Measurements from ENCODE around the gene ADPRHL1.

The ADPRHL1 gene

GRCh38 chr13:113432506-113433270 lies 20.6 kb downstream of the ADPRHL1 start:
- no peak for DNase-seq (ENCODE audit: low spot score)

- no peak for DNase-seq (ENCODE audit: low spot score)
Measured at GRCh38 chr13:113431171-113431570, 22.1 kb downstream of the ADPRHL1 start.

GRCh38 chr13:113430378-113431110 lies 22.7 kb downstream of the ADPRHL1 start:
- no peak for DNase-seq (ENCODE audit: low spot score)

DNA sequence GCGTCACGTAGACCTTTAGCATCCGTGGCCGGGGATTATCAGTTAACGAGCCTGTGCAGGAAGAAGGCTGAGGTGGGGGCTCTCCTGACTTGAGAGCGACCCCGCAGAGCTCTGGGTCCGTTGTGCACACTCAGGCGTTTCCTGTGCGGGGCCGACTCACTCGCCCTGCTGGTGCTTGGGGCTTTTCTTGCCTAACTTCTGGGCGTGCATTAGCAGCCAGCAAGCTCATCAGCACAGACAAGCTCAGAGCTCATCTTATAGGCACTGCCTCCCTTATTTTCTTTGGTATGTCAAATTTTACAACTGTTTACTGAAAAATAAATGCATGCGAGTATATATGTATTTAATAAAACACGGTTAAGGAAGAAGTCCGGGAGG lies 23.7 kb downstream of the ADPRHL1 start:
- DNase-seq (ENCODE audit: low spot score) = no peak

DNA sequence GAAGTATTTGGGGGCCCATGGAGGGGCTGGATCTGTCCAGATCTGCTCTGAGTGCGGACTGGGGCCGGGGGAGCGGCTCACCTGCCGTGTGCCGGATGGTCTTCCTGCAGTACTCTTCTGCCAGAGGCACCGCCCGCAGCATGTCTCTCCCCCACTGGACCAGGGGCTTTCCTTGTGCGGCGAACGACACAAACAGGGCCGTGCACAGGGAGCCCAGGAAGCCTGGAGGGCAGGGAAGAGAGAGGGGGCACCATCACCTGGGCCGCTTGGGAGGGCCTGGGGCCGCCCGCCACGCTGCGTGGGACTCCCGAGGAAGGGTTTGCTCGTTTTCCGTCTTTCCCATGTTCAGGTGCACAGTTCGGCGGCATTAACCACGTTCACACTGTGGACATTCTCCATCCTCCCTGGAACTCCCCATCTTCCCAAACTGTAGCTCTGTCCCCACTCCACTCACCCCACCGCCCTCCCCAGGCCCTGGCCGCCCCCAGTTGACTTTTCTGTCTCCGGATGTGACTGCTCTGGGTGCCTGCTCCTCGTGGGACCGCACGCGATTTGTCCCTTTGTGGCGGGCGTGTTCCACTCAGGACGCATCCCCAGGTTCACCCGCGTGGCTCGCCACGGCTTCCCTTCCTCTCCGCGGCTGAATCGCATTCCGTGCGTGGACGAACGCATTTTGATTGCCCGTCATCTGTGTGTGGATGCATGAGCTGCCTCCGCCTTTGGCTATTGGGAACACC lies 24.2 kb downstream of the ADPRHL1 start:
- no peak for DNase-seq (ENCODE audit: low spot score)

DNA sequence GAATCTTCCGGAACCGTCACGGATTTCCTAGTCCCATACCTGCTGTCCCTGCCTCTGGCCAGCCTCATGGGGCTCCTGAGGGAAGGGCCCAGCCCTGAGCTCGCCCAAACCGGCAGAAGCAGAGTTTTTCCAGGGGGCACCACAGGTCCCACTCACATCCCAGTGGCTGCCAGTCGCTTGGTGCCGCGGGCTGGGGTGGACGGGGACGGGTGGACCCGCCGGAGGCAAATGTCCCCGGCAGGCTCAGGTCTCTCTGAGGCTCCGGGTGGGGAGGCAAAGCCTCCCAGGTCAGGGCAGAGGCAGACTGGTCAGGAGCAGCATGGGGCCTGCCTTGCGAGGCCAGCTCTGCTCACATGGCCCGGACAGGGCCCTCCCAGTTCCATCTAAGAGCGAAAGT lies 24.8 kb downstream of the ADPRHL1 start:
- DNase-seq (ENCODE audit: low spot score) = no peak

GRCh38 chr13:113427562-113428468 lies 25.5 kb downstream of the ADPRHL1 start:
- peak; percentile 44 for DNase-seq (ENCODE audit: low spot score)

DNA sequence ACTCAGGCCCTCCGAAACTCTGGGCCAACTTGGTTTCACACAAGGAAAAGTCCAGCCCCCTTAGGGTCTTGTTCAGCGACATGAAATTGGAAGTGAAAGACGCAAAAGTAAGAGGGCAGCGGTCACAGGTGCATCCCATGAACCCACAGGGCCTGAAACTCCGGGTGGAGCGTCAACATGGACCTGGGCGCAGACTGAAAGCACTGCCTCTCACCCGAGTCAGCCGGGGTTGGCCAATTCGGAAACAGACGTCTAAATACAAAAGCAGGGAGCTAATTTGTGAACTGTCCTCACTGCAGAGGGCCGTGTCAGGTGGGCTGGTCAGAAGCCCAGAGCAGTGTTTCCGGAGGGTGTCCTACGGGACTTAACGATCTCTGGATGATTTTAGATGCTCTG lies 26.7 kb downstream of the ADPRHL1 start:
- no peak for DNase-seq (ENCODE audit: low spot score)

DNA sequence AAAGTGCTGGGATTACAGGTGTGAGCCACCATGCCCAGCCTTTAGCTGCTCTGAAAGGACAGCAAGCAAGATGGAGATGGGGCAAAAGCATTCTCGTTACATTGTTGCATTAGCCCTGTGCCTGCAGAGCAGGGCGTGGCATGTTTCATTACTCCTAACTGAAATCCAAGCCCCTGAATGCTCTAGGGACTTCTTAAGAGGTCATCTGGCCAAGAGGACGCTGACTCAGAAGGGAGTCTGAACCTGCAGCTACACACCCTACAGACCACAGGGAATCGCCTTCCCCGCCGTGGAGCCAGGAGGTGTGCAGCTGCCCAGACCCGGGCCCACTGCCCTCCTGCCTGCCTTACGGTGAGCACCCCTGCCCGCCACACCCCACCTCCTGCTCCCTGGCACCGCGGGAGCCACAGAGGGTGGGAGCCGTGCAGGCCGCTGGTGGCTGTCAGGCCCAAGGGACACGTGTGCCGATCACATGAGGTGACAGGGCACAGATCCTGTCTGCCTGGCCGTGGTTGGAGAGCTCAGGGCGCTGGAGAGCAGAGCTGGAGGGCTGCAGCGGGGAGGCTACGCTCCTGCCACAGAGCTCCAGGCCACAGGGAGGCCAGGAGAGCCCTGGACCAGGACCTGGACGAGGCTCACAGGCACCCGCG lies 27.2 kb downstream of the ADPRHL1 start:
- DNase-seq (ENCODE audit: low spot score) = no peak

- no peak for DNase-seq (ENCODE audit: low spot score)
Measured at GRCh38 chr13:113423520-113424163, 29.6 kb downstream of the ADPRHL1 start.

GRCh38 chr13:113422807-113423519 lies 30.3 kb downstream of the ADPRHL1 start:
- no peak for DNase-seq (ENCODE audit: low spot score)

DNA sequence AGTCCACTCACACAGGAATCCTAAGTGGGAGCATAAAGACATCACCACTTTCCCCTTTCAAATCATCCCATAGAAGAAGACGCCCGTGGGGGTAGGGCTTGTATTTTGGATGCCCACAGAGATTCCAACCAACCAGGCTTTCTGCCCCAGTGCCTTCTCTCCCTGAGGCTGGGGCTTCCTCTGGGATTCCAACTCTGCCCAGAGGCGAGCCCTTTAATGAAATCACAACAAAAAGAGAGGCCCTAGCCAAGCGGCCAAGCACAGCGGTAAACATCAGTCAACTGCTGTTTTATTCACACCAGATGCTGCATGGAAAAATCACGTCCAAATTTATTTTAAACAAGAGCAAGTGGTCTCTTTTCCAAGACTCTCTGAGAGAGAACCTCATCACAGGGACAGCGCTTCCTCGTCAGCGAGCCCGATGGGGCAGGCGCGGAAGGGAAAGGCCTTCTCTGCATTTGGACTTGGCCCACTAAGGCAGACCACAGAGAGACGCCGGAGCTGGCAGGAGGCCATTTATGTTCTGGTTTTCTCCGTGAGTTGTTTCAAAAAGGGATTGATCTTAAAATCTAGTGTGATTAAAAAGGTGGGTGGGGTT lies 31.5 kb downstream of the ADPRHL1 start:
- DNase-seq (ENCODE audit: low spot score) = peak; percentile 67

DNA sequence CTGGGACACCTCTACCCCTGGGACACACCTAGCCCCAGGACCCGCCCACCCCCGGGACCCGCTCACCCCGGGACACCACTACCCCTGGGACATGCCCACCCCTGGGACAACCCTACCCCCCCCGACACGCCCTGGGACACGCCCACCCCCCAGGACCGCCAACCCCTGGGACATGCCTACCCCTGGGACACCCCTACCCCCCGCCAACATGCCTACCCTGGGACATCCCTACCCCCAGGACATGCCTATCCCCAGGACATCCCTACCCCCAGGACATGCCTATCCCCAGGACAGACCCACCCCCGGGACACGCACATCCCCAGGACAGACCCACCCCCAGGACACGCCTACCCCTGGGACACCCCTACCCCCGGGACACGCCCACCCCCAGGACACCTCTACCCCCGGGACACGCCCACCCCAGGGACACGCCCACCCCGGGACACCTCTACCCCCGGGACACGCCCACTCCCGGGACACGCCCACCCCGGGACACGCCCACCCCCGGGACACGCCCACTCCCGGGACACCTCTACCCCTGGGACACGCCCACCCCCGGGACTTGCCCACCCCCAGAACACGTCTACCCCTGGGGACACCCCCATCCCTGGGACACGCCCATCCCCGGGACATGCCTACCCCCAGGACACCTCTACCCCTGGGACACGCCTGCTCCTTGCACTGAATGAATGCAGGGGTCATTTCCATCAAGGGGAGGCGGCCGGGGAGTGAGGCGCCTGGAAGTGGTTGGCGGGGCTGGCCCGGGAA lies 32.3 kb downstream of the ADPRHL1 start:
- DNase-seq (ENCODE audit: low spot score) = peak; percentile 25

DNA sequence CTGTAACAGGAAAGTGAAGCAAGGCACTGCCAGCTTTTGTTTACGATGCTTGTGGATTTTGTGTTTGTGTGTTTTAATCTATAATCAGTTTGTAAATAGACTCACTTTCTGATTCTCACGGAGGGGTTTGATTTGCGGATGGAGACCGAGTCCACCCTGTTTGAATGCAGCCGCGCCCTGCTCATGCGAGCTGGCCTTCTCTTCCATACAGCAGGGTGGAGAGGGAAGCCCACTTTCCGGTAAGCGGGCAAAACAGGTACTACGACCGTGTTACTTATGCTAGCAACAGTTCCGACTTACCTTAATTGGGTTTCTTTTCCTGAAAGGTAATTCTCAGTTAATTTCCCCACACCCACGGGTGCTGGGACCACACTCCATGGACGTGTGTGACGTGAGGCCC lies 33.1 kb downstream of the ADPRHL1 start:
- no peak for DNase-seq (ENCODE audit: low spot score)

DNA sequence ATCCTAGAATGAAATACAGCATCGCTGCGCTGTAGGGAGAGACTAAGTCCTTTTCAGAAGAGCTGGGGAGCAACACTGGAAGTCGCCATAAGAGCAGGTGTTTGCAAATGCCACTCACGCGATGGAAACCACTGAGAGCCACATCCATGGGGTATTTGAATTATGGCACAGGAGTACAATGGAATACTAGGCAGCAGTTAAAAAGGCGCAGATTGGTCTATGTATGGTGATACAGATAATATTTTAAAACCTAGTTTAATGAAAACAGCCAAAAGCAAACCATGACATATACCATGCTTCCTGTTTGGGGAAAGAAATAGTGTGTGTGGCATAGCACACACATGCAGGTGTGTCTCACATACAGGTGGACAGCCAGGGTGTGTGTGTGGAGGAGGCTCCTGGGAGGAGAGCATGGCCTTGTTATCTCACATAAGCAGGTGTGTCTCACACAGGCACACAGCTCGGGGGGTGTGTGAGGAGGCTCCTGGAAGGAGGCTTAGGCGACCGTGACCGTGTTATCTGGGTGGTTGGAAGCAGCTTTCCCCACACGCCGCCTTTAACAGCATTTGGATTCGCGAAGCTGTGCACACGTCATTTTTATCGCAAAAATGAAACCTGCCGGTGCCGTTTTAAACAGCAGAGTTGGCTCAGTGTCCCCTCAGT lies 33.6 kb downstream of the ADPRHL1 start:
- no peak for DNase-seq (ENCODE audit: low spot score)

DNA sequence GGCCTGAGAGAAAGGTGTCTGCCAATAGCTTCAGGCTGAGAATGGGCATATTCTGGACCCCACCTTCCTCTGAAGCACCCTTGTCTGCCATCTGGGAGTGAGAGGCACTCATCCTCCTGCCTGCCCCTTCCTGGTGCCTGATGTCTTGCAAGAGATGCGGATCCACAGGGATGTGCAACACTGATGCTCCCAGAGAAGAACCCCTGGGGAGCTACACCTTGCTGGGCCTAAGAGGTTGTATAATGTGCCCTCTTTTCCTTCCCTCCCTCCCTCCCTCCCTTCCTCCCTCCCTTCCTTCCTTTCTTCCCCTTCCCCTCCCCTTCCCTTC lies 34.6 kb downstream of the ADPRHL1 start:
- DNase-seq (ENCODE audit: low spot score) = no peak

DNA sequence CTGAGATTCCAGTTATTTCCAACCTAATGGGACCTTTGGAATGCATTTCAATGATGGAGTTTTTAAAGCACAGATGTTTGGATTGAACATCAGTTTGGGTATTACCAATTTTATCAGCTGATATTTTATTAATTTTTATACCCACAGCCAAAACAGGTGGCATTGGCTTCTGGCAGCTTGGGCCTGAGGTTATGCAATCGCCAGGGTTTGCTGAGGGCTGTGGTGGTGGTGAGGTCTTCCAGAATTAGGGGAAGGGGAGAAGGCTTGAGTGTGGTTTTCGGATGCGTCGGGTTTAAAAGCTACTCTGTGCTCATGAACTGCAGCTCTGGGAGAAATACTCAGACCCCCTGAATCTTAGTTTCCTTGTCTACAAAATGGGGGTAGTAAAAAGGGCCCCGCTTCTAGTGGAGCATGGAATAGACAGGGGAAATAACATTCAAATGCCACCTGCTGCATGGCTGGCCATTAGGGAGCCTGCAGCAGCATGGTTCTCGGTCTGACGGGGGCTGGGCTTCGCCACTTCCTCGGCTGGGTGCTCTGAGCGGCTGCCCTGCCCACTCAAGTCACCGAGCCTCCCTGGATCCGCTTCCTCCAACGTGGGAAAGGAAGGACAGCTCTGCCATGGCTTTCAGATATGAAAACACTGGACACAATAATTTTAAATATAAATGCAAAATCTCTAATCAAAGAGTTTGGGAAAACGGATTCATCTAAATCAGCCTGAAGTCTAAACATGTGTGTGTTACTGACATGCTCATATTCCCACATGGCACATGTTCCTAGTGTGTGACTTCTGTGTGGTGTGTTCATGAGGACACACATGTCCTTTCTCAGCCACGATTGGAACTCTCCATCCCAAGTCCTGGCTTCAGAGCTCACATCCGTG lies 35.2 kb downstream of the ADPRHL1 start:
- no peak for DNase-seq (ENCODE audit: low spot score)

All from AG20443 (cell line).